Measurements from ENCODE around the gene TMEM200A. TPM values are rescaled to one million over a fixed set of nuclear protein-coding genes. Genes with fewer than 3 reads are reported as not detected.

TMEM200A gene
- total and polyA plus RNA-seq, 2 of the 8 experiments (the other 6 are each of a cell fraction or from before 2014, with no cell fraction given) = 6.2 to 13.9 TPM

DNA sequence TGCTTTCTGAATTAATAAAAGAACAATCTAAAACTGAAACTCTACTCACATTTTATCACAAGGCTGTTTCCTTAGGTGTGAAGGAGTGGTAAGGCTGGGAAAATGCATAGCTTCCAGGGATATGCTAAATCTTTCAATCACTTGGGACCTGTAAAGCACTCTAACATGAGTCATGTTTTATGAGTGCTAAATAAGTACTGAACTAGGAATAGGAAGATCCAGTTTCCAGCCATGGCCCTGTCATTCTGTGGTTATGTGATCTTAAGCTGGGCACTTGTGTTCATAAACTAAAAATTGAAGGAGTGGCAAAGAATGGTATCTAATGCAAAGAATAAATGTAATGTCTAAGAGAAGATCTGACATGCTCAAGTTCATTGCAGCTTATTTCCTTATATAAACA, 6.1 kb upstream of the TMEM200A start (continued):
- TF ChIP-seq RNF2 (IDR thresholded peaks at IDR 0.05; ENCODE audit: borderline replicate concordance, low read depth, low read length, missing control alignments, poor library complexity, severe bottlenecking) (no peak), EZH2 (IDR thresholded peaks at IDR 0.05; ENCODE audit: low read depth, low read length, severe bottlenecking) (no peak), GTF2F1 (IDR thresholded peaks at IDR 0.05; ENCODE audit: borderline replicate concordance, low read depth, low read length) (no peak)
